ENCODE results near the gene SPTBN4. TPM values are rescaled to one million over a fixed set of nuclear protein-coding genes. Genes with fewer than 3 reads are reported as not detected.
A peak's percentile ranks its signal among the peaks of the same experiment; 100 is the strongest.

The SPTBN4 gene
- total RNA-seq, 1 experiment from 2014 or later = 1.9 TPM

- ChIA-PET CTCF (no interaction called here), POLR2A (ENCODE audit: unreplicated experiment) (interaction anchor here (0.6 kb wide), 1 partner anchor 36 kb away, joined by 19 read pairs; no protein-coding TSS in a partner anchor)
- H3K4me3 ChIP-seq (ENCODE audit: low read length) = no peak overlapping the region
- H3F3A ChIP-seq (ENCODE audit: low read length, unreplicated experiment) = no peaks in the 10 kb centered on the region
- ATAC-seq (no peak), DNase-seq (no peak)
- no peak for TF ChIP-seq EZH2phosphoT487 (IDR thresholded peaks at IDR 0.05; ENCODE audit: borderline replicate concordance, low read length)
- TF ChIP-seq CTCF (conservative IDR thresholded peaks at IDR 0.05; ENCODE audit: low read depth, low read length) = no peak
- no peak for TF ChIP-seq EZH2 (IDR thresholded peaks at IDR 0.05; ENCODE audit: low read length, unreplicated experiment)
- no peaks in the 10 kb centered on the region for H3K27me3 ChIP-seq (ENCODE audit: low read length)
- no peak overlapping the region for H2AFZ ChIP-seq (ENCODE audit: low read length)
- no peak overlapping the region for H3K4me2 ChIP-seq (ENCODE audit: low read length)
- H3K79me2 ChIP-seq (ENCODE audit: low read length) = no peaks in the 10 kb centered on the region
- H4K20me1 ChIP-seq (ENCODE audit: low read length) = no peaks in the 10 kb centered on the region
- no peaks in the 10 kb centered on the region for H3K36me3 ChIP-seq (ENCODE audit: low read depth, low read length)
- intact Hi-C loops (cut with micrococcal nuclease) = no loop called here
- BruUV-seq (replicated peaks) = no TSS peak
- no peak overlapping the region for H3K9ac ChIP-seq (ENCODE audit: low read length)
- no peaks in the 10 kb centered on the region for H3K9me3 ChIP-seq (ENCODE audit: low read length)
- H3K27ac ChIP-seq (ENCODE audit: low read length) = no peak overlapping the region
- peaks cover 26% of the 10 kb centered on the region for H3K4me1 ChIP-seq (ENCODE audit: insufficient read depth, low read length)
- H3K9me2 ChIP-seq (replicated peaks; ENCODE audit: low read length) = no peaks in the 10 kb centered on the region
Measured at GRCh38 chr19:40609561-40610395, 143.0 kb downstream of the SPTBN4 start.

GRCh38 chr19:40610396-40611064, 143.7 kb downstream of the SPTBN4 start:
- Histone ChIP-seq H3K4me2 (ENCODE audit: low read length) (peak overlapping the region; percentile 39; the same call in 1 of the 2 replicates), H3K4me1 (ENCODE audit: insufficient read depth, low read length) (peaks cover 24% of the 10 kb centered on the region), H4K20me1 (ENCODE audit: low read length) (no peaks in the 10 kb centered on the region), H3K79me2 (ENCODE audit: low read length) (no peaks in the 10 kb centered on the region), H3K36me3 (ENCODE audit: low read depth, low read length) (no peaks in the 10 kb centered on the region), H3K9ac (ENCODE audit: low read length) (no peak overlapping the region), H3K27me3 (ENCODE audit: low read length) (no peaks in the 10 kb centered on the region), H2AFZ (ENCODE audit: low read length) (peak overlapping the region; percentile 30; the same call in 1 of the 2 replicates), H3K4me3 (ENCODE audit: low read length) (no peak overlapping the region), H3K9me3 (ENCODE audit: low read length) (no peaks in the 10 kb centered on the region), H3K9me2 (replicated peaks; ENCODE audit: low read length) (no peaks in the 10 kb centered on the region), H3F3A (ENCODE audit: low read length, unreplicated experiment) (no peaks in the 10 kb centered on the region), H3K27ac (ENCODE audit: low read length) (peak overlapping the region; percentile 45)
- intact Hi-C loops (cut with micrococcal nuclease) = no loop called here
- DNase-seq (no peak), ATAC-seq (no peak)
- TF ChIP-seq EZH2 (IDR thresholded peaks at IDR 0.05; ENCODE audit: low read length, unreplicated experiment) = no peak
- no peak for TF ChIP-seq CTCF (conservative IDR thresholded peaks at IDR 0.05; ENCODE audit: low read depth, low read length)
- no peak for TF ChIP-seq EZH2phosphoT487 (IDR thresholded peaks at IDR 0.05; ENCODE audit: borderline replicate concordance, low read length)
- ChIA-PET CTCF (no interaction called here), POLR2A (ENCODE audit: unreplicated experiment) (no interaction called here)
- no TSS peak for BruUV-seq (replicated peaks)
